WERI-Rb-1 (cell line): ENCODE measurements around the gene ZSCAN30.

Experiments
- DNase-seq: peaks from one replicate; pipeline ENCODE4 v3.0.0-alpha.2; 2020
- H3K27ac ChIP-seq: fragments of 250-450 bp; sonication (Bioruptor Pico); 2 replicates; pipeline ENCODE4 v1.5.1; 2020; ENCODE audit warnings: mild to moderate bottlenecking, moderate library complexity
- H3K27me3 ChIP-seq: fragments of 250-450 bp; sonication (Bioruptor Pico); 2 replicates; pipeline ENCODE4 v1.5.1; 2021; ENCODE audit warnings: mild to moderate bottlenecking, low read depth, moderate library complexity; ENCODE audit not compliant: insufficient read depth, severe bottlenecking
- H3K36me3 ChIP-seq: fragments of 250-450 bp; sonication (Bioruptor Pico); 2 replicates; pipeline ENCODE4 v1.5.1; 2020; ENCODE audit warnings: mild to moderate bottlenecking, moderate library complexity
- H3K4me3 ChIP-seq: 2 replicates; pipeline ENCODE4 v1.5.1; 2011; ENCODE audit warnings: low read depth, mild to moderate bottlenecking, control low read depth, low read length
- H3K9me3 ChIP-seq: fragments of 250-450 bp; sonication (Bioruptor Pico); 2 replicates; pipeline ENCODE4 v1.5.1; 2021; ENCODE audit warnings: mild to moderate bottlenecking, moderate library complexity; ENCODE audit not compliant: severe bottlenecking
- CTCF ChIP-seq: IDR thresholded peaks from 2 replicates; pipeline ENCODE4 v1.5.1; 2011; ENCODE audit warnings: low read depth, mild to moderate bottlenecking, control low read depth, inconsistent platforms, low read length

ZSCAN30 gene

GRCh38 chr18:35267161-35267651 lies 22.8 kb downstream of the ZSCAN30 start:
- no peak overlapping the region for H3K27ac ChIP-seq
- no peak for DNase-seq
- H3K9me3 ChIP-seq: no peaks in the 10 kb centered on the region
- H3K36me3 ChIP-seq: no peaks in the 10 kb centered on the region; the same call in 1 of the 2 replicates
- H3K4me3 ChIP-seq: no peak overlapping the region
- H3K27me3 ChIP-seq: no peaks in the 10 kb centered on the region
- no peak for TF ChIP-seq CTCF

GRCh38 chr18:35264409-35264808 lies 25.6 kb downstream of the ZSCAN30 start:
- Histone ChIP-seq H3K36me3 (no peaks in the 10 kb centered on the region; the same call in 1 of the 2 replicates), H3K4me3 (no peak overlapping the region), H3K9me3 (no peaks in the 10 kb centered on the region), H3K27me3 (no peaks in the 10 kb centered on the region), H3K27ac (no peak overlapping the region)
- no peak for TF ChIP-seq CTCF
- no peak for DNase-seq

- TF ChIP-seq CTCF: no peak
- Histone ChIP-seq H3K36me3 (no peaks in the 10 kb centered on the region; the same call in 1 of the 2 replicates), H3K4me3 (no peak overlapping the region), H3K27me3 (no peaks in the 10 kb centered on the region), H3K27ac (no peak overlapping the region), H3K9me3 (peaks cover 6% of the 10 kb centered on the region)
- DNase-seq: no peak
Observed at GRCh38 chr18:35256947-35257346, 33.1 kb downstream of the ZSCAN30 start.

GRCh38 chr18:35253655-35254287 lies 36.3 kb downstream of the ZSCAN30 start:
- peaks cover 6% of the 10 kb centered on the region for H3K9me3 ChIP-seq
- no peak overlapping the region for H3K27ac ChIP-seq
- peaks cover 4% of the 10 kb centered on the region for H3K36me3 ChIP-seq
- no peak for TF ChIP-seq CTCF
- H3K27me3 ChIP-seq: no peaks in the 10 kb centered on the region
- DNase-seq: no peak
- no peak overlapping the region for H3K4me3 ChIP-seq

GRCh38 chr18:35252466-35252865 lies 37.6 kb downstream of the ZSCAN30 start:
- TF ChIP-seq CTCF: no peak
- no peak for DNase-seq
- Histone ChIP-seq H3K27me3 (no peaks in the 10 kb centered on the region), H3K27ac (no peak overlapping the region), H3K4me3 (no peak overlapping the region), H3K9me3 (peaks cover 6% of the 10 kb centered on the region), H3K36me3 (peaks cover 14% of the 10 kb centered on the region)

- H3K27me3 ChIP-seq: no peaks in the 10 kb centered on the region
- no peak overlapping the region for H3K27ac ChIP-seq
- peaks cover 50% of the 10 kb centered on the region for H3K36me3 ChIP-seq
- no peaks in the 10 kb centered on the region for H3K9me3 ChIP-seq
- DNase-seq: no peak
- TF ChIP-seq CTCF: no peak
- no peak overlapping the region for H3K4me3 ChIP-seq
Observed at GRCh38 chr18:35248429-35248828, 41.6 kb downstream of the ZSCAN30 start.
